CD4-positive, alpha-beta T cell (primary cell): ENCODE results near the gene UBE2L6. TPM values are rescaled to one million over a fixed set of nuclear protein-coding genes. Genes with fewer than 3 reads are reported as not detected.

Source experiments
- ATAC-seq: fragments of 200-7000 bp; cut with Tn5 transposase; one replicate; pipeline ENCODE4 v1.10.0; 2022; ENCODE audit warnings: mild to moderate bottlenecking; ENCODE audit not compliant: poor library complexity
- CTCF ChIA-PET: fragments of 350-600 bp; sonication (Branson Sonifier 250); formaldehyde crosslinking; loops from one replicate; lab custom pipeline; 2021; ENCODE audit warnings: antibody characterized with exemption, inconsistent platforms; lab: Charles Lee
- POLR2A ChIA-PET: fragments of 350-600 bp; sonication (Branson Sonifier 250); formaldehyde crosslinking; loops from one replicate; lab custom pipeline; 2021; ENCODE audit warnings: antibody characterized with exemption, inconsistent platforms; lab: Charles Lee
- DNase-seq, 14 experiments: peaks; one replicate each; pipeline ENCODE4 v3.0.0-alpha.2; 2013 to 2020; ENCODE audit warnings: mixed read lengths in 2 of 14
- H3K27ac ChIP-seq, 2 donors: one replicate each; pipeline versions ENCODE4 v1.5.1 to v1.7.0; 2013; ENCODE audit warnings: low read length in 2 of 2, low read depth in 1 of 2, mild to moderate bottlenecking in 1 of 2
- H3K27me3 ChIP-seq, 2 experiments: 1 replicate in 1 of 2; 2 replicates in 1 of 2; pipeline versions ENCODE4 v1.6.1 to v1.7.0; 2013; ENCODE audit warnings: low read length in 2 of 2, control low read depth in 1 of 2, mild to moderate bottlenecking in 1 of 2, moderate library complexity in 1 of 2; ENCODE audit not compliant: insufficient read depth in 2 of 2, control insufficient read depth in 1 of 2
- H3K36me3 ChIP-seq: one replicate; pipeline ENCODE4 v1.6.1; 2013; ENCODE audit warnings: low read length, control low read depth; ENCODE audit not compliant: insufficient read depth
- H3K4me1 ChIP-seq: one replicate; pipeline ENCODE4 v1.6.1; 2013; ENCODE audit warnings: low read length, control low read depth; ENCODE audit not compliant: insufficient read depth
- H3K4me3 ChIP-seq: one replicate; pipeline ENCODE4 v1.5.1; 2013; ENCODE audit warnings: mild to moderate bottlenecking, low read length, moderate library complexity
- H3K9me3 ChIP-seq, 2 experiments: 1 replicate in 1 of 2; 2 replicates in 1 of 2; pipeline versions ENCODE4 v1.6.1 to v1.7.0; 2013; ENCODE audit warnings: low read length in 2 of 2, mild to moderate bottlenecking in 2 of 2, control low read depth in 1 of 2, moderate library complexity in 1 of 2; ENCODE audit not compliant: control insufficient read depth in 1 of 2, insufficient read depth in 1 of 2
- H3K27ac Mint-ChIP-seq: one replicate; pipeline ENCODE4 v1.8.0; 2020; ENCODE audit warnings: mixed read lengths
- H3K27me3 Mint-ChIP-seq: one replicate; pipeline ENCODE4 v1.8.0; 2021; ENCODE audit warnings: mixed read lengths
- H3K36me3 Mint-ChIP-seq: one replicate; pipeline ENCODE4 v1.8.0; 2021; ENCODE audit warnings: low read depth, mixed read lengths
- H3K4me1 Mint-ChIP-seq: one replicate; pipeline ENCODE4 v1.8.0; 2021; ENCODE audit warnings: low read depth, mixed read lengths
- H3K4me3 Mint-ChIP-seq: one replicate; pipeline ENCODE4 v1.8.0; 2020; ENCODE audit warnings: mild to moderate bottlenecking, mixed read lengths
- H3K9me3 Mint-ChIP-seq: one replicate; pipeline ENCODE4 v1.8.0; 2020; ENCODE audit warnings: mixed read lengths
- intact Hi-C, 2 experiments: fragments of 100-400 bp; cut with DNase I in 1 of 2; cut with micrococcal nuclease in 1 of 2; formaldehyde crosslinking; loops; one replicate each; pipeline versions ENCODE4 v1.15.1 to v1.9.0; 2023 to 2025; cut with DNase I, micrococcal nuclease
- polyA plus RNA-seq, 2 donors: library from polyadenylated mRNA; unstranded; fragments of 120-200 nt; gene quantifications; one replicate each; pipeline ENCODE4 v1.2.1, GENCODE V29; 2013
- total RNA-seq, 174 experiments: library from RNA in 2 of 174; stranded (reverse) in 2 of 174; gene quantifications; one replicate each; pipeline ENCODE4 v1.2.3 and lab custom pipeline; 2021 to 2026
- TF ChIP-seq, protein P1 (sequence below): fragments of 200-600 bp; IDR thresholded peaks from one replicate; pipeline ENCODE4 v1.8.0; 2022; ENCODE audit warnings: antibody characterized with exemption, mild to moderate bottlenecking

Gene UBE2L6
- total RNA-seq: 10 to 100 TPM; 35.0 to 36.2 TPM
- 107 TPM for polyA plus RNA-seq (2013, experiment 1 of 2)
- polyA plus RNA-seq (2013, experiment 2 of 2): 103 TPM
- total RNA-seq (lab: John Stamatoyannopoulos, UW): 37.1 to 235 (median 81.3) reads per million in 172 experiments

DNA sequence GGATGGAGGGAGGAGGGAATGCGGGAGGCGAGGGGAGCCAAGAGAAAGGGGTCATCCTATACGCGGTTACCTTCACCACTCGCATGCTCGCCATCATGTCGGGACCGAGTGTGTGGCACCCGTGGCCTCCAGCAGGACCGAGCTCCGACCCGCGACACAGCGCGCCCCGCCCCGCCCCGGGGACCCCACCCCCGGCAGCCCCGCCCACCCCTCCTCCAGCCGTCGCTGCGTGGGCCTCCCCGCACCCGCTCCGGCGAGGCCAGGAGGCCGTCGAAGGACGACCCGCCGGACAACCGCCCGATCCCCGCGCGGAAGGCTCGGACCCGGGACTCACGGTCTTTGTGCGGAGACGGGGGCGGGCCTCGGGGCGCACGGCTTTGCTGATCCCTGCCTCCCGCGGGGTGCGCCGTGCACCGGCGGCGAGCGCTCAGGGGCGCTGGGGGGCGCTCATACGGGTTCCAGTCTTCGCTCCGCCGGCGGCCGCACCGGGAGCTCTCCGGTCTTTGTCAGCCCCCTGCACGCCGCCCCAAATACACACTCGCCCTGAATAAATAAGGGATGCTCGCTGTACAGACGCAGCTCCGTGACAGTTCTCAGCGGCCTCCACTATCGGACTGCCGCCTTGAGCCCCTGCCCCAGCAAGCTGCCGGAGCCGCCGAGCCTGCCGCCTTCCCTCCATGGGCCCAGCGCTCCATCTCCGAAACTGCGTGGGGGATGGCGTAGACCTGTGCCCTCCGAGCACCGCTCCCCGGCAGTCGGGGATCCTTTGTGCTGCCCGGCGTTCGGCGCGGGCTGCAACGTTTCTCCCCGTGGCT is at the start of gene UBE2L6:
Gene UBE2L6, minus strand, starts transcription at position 158 of the 815 bp plus-strand sequence. Its CDS starts 61 bp downstream, at position 97.
- no peaks in the 10 kb centered on the region for H3K27me3 ChIP-seq
- intact Hi-C loops: loop anchor here (1.0 to 10.0 kb wide), 10 partner anchors 37 to 1570 kb away; partner anchors contain the start of genes TIMM10 (in 2 of the 2), MED19 (in 1 of the 2) and TMX2 (in 1 of the 2)
- Mint-ChIP-seq H3K9me3 (no peaks in the 10 kb centered on the region), H3K4me3 (peak within 1 kb of the TSS; percentile 100), H3K27ac (peak within 1 kb of the TSS; percentile 92), H3K36me3 (peaks cover 31% of the 10 kb centered on the region), H3K4me1 (peaks cover 53% of the 10 kb centered on the region), H3K27me3 (no peaks in the 10 kb centered on the region)
- ATAC-seq: peak; percentile 76
- ChIA-PET CTCF (interaction anchor here (0.6 to 2.5 kb wide), 24 partner anchors 8 to 232 kb away, joined by 3 to 47 read pairs (median 4); partner anchors contain the start of genes CLP1, MED19, TIMM10 and TMX2), POLR2A (interaction anchor here (0.7 to 3.5 kb wide), 16 partner anchors 36 to 242 kb away, joined by 3 to 34 read pairs (median 4); partner anchors contain the start of genes SSRP1, TIMM10, TNKS1BP1 and YPEL4)
- H3K36me3 ChIP-seq: peaks cover 5% of the 10 kb centered on the region
- TF ChIP-seq, protein P1, sequence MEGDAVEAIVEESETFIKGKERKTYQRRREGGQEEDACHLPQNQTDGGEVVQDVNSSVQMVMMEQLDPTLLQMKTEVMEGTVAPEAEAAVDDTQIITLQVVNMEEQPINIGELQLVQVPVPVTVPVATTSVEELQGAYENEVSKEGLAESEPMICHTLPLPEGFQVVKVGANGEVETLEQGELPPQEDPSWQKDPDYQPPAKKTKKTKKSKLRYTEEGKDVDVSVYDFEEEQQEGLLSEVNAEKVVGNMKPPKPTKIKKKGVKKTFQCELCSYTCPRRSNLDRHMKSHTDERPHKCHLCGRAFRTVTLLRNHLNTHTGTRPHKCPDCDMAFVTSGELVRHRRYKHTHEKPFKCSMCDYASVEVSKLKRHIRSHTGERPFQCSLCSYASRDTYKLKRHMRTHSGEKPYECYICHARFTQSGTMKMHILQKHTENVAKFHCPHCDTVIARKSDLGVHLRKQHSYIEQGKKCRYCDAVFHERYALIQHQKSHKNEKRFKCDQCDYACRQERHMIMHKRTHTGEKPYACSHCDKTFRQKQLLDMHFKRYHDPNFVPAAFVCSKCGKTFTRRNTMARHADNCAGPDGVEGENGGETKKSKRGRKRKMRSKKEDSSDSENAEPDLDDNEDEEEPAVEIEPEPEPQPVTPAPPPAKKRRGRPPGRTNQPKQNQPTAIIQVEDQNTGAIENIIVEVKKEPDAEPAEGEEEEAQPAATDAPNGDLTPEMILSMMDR: no peak
- H3K4me3 ChIP-seq: peak within 1 kb of the TSS; percentile 95
- H3K9me3 ChIP-seq: no peaks in the 10 kb centered on the region
- peaks cover 33% of the 10 kb centered on the region for H3K4me1 ChIP-seq
- DNase-seq: peak; percentile 35 to 94 (median 74)
- peak within 1 kb of the TSS; percentile 80 to 82 for H3K27ac ChIP-seq

DNA sequence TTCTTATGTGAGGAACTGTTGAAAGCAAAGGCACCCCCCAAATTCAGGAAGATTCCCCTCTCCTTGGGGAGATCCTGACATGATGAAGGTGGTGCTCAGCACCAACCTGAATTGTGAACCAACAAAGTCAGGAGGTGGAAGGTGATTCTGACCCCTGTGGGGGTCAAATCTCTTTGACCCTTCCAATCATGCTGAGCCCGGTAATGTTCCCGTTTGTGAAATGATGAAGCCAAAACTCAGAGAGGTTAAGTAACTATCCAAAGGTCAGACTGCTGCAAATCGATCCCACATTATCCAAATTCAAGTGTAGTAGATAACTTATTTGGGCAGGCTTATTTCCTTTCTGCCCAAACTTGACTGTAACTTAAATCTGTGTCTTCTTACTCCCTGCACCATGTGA is 49.1 kb upstream of the UBE2L6 start:
- CTCF ChIA-PET: no interaction called here
- no peak for ATAC-seq
- H3K4me1 ChIP-seq: no peaks in the 10 kb centered on the region
- POLR2A ChIA-PET: no interaction called here
- no peak overlapping the region for H3K4me3 Mint-ChIP-seq
- no peak for DNase-seq
- peaks cover 0 to 14% of the 10 kb centered on the region in 2 experiments for H3K9me3 ChIP-seq
- H3K4me1 Mint-ChIP-seq: no peaks in the 10 kb centered on the region
- H3K9me3 Mint-ChIP-seq: no peaks in the 10 kb centered on the region
- no peaks in the 10 kb centered on the region for H3K36me3 ChIP-seq
- no peaks in the 10 kb centered on the region for H3K36me3 Mint-ChIP-seq
- intact Hi-C loops: no loop called here
- no peak overlapping the region for H3K4me3 ChIP-seq
- H3K27me3 ChIP-seq: peaks cover 4 to 5% of the 10 kb centered on the region in 2 experiments
- H3K27me3 Mint-ChIP-seq: peaks cover 6% of the 10 kb centered on the region
- TF ChIP-seq, protein P1: no peak
- no peak overlapping the region for H3K27ac ChIP-seq
- H3K27ac Mint-ChIP-seq: no peak overlapping the region

DNA sequence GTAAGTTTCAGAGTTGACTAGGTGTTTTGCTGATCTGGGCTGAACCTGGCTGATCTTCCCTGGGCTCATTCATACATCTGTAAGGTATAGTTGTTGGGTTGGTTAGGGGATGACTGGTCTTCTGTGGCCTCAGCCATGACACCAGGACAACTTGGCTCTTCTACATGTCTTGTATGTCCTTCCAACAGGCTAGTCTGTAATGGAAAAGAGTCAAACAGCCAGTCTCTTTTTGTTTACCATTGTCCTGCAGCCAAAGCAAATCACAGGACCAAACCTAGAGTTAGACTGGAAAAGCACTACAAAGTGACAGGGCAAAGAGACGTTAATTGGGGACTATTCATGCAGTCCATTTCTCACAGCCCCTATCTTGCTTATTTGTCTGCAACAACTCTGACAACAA is 47.8 kb upstream of the UBE2L6 start:
- H3K27ac Mint-ChIP-seq: no peak overlapping the region
- intact Hi-C loops: no loop called here
- no peak overlapping the region for H3K4me3 Mint-ChIP-seq
- no peaks in the 10 kb centered on the region for H3K4me1 Mint-ChIP-seq
- CTCF ChIA-PET: no interaction called here
- Histone ChIP-seq H3K4me3 (no peak overlapping the region), H3K36me3 (no peaks in the 10 kb centered on the region), H3K4me1 (no peaks in the 10 kb centered on the region), H3K27ac (no peak overlapping the region), H3K27me3 (peaks cover 4 to 5% of the 10 kb centered on the region in 2 experiments), H3K9me3 (peaks cover 0 to 14% of the 10 kb centered on the region in 2 experiments)
- no peak for DNase-seq
- no peaks in the 10 kb centered on the region for H3K9me3 Mint-ChIP-seq
- ATAC-seq: no peak
- POLR2A ChIA-PET: no interaction called here
- H3K36me3 Mint-ChIP-seq: no peaks in the 10 kb centered on the region
- TF ChIP-seq, protein P1: no peak
- H3K27me3 Mint-ChIP-seq: peaks cover 10% of the 10 kb centered on the region
